DMS 273 treated with DMSO at 0.1 percent for 48 hours (cell line): Measurements from ENCODE around the gene VAV2.

Experiments used
- DNase-seq: peaks from one replicate; lab custom pipeline; 2025; lab: John Stamatoyannopoulos, UW

Gene VAV2

GRCh38 chr9:133991964-133992779 lies at the start of gene VAV2:
Gene VAV2, minus strand, starts transcription at chr9:133992324. Its CDS starts 46 bp downstream, at chr9:133992278.
- DNase-seq: no peak

- DNase-seq: no peak
These were observed 49.5 kb upstream of the VAV2 start for GRCh38 chr9:134041649-134041962.

GRCh38 chr9:134040781-134041648 lies 48.9 kb upstream of the VAV2 start:
- DNase-seq: no peak

- DNase-seq: no peak
These were observed 48.0 kb upstream of the VAV2 start for GRCh38 chr9:134040176-134040565.

GRCh38 chr9:134039386-134040175 lies 47.5 kb upstream of the VAV2 start:
- no peak for DNase-seq

GRCh38 chr9:134037641-134038040 lies 45.5 kb upstream of the VAV2 start:
- DNase-seq: no peak

- no peak for DNase-seq
These were observed 44.0 kb upstream of the VAV2 start for GRCh38 chr9:134036130-134036529.

GRCh38 chr9:134035041-134036039 lies 43.2 kb upstream of the VAV2 start:
- no peak for DNase-seq

GRCh38 chr9:134034215-134035040 lies 42.3 kb upstream of the VAV2 start:
- DNase-seq: no peak

GRCh38 chr9:134033516-134034214 lies 41.5 kb upstream of the VAV2 start:
- DNase-seq: no peak

GRCh38 chr9:134032456-134033222 lies 40.5 kb upstream of the VAV2 start:
- DNase-seq: no peak

GRCh38 chr9:134031783-134032182 lies 39.7 kb upstream of the VAV2 start:
- DNase-seq: no peak

- no peak for DNase-seq
These were observed 38.8 kb upstream of the VAV2 start for GRCh38 chr9:134030821-134031470.

GRCh38 chr9:134029248-134030226 lies 37.4 kb upstream of the VAV2 start:
- DNase-seq: no peak

GRCh38 chr9:134028575-134029247 lies 36.6 kb upstream of the VAV2 start:
- DNase-seq: no peak

- no peak for DNase-seq
These were observed 36.0 kb upstream of the VAV2 start for GRCh38 chr9:134028076-134028475.

GRCh38 chr9:134027561-134027960 lies 35.4 kb upstream of the VAV2 start:
- DNase-seq: no peak
